A673 (cell line): ENCODE results near the gene LAMA4. TPM values are rescaled to one million over a fixed set of nuclear protein-coding genes. Genes with fewer than 3 reads are reported as not detected.

Experiments used
- BruUV-seq: library from RNA; stranded (reverse); fragments of 400-500 nt; replicated peaks from 2 replicates; lab custom pipeline; 2021; lab: Mats Ljungman, UMichigan
- CTCF ChIA-PET: fragments of 300-600 bp; sonication (Branson Sonifier 250); formaldehyde crosslinking; loops from one replicate; lab custom pipeline; 2022; ENCODE audit warnings: antibody characterized with exemption; lab: Charles Lee
- POLR2A ChIA-PET: fragments of 300-600 bp; sonication (Branson Sonifier 250); formaldehyde crosslinking; loops from one replicate; lab custom pipeline; 2022; ENCODE audit warnings: antibody characterized with exemption; ENCODE audit not compliant: low non-redundant PET; lab: Charles Lee
- DNase-seq: peaks from one replicate; pipeline ENCODE4 v3.0.0-alpha.2; 2015; ENCODE audit warnings: low spot score
- H3K27ac ChIP-seq: fragments of 200-600 bp; sonication (generic); 2 replicates; pipeline ENCODE4 v1.5.1; 2016; ENCODE audit warnings: mixed run types, low read depth, mild to moderate bottlenecking, mixed read lengths, antibody characterized with exemption, low read length; ENCODE audit not compliant: poor library complexity, severe bottlenecking
- H3K27me3 ChIP-seq: fragments of 200-600 bp; sonication (generic); replicated peaks from 2 replicates; pipeline ENCODE4 v1.6.1; 2017; ENCODE audit warnings: mixed run types, low read depth, mild to moderate bottlenecking, mixed read lengths, antibody characterized with exemption, low read length; ENCODE audit not compliant: insufficient read depth, poor library complexity
- H3K36me3 ChIP-seq: fragments of 200-600 bp; sonication (generic); 2 replicates; pipeline ENCODE4 v1.6.1; 2016; ENCODE audit warnings: mixed run types, mild to moderate bottlenecking, mixed read lengths, antibody characterized with exemption, low read length; ENCODE audit not compliant: insufficient read depth, poor library complexity, severe bottlenecking
- H3K4me1 ChIP-seq: fragments of 200-600 bp; sonication (generic); 2 replicates; pipeline ENCODE4 v1.6.1; 2017; ENCODE audit warnings: mixed run types, mild to moderate bottlenecking, mixed read lengths, antibody characterized with exemption, low read length; ENCODE audit not compliant: insufficient read depth, poor library complexity, severe bottlenecking
- H3K4me3 ChIP-seq: fragments of 200-600 bp; sonication (generic); 2 replicates; pipeline ENCODE4 v1.5.1; 2016; ENCODE audit warnings: low read depth, mixed run types, mild to moderate bottlenecking, mixed read lengths, low read length; ENCODE audit not compliant: poor library complexity, severe bottlenecking
- H3K9me3 ChIP-seq: fragments of 200-600 bp; sonication (generic); 2 replicates; pipeline ENCODE4 v1.6.1; 2016; ENCODE audit warnings: mixed run types, low read depth, mild to moderate bottlenecking, mixed read lengths, antibody characterized with exemption, low read length; ENCODE audit not compliant: poor library complexity, severe bottlenecking
- EZH2 ChIP-seq: fragments of 200-600 bp; sonication (generic); IDR thresholded peaks from 2 replicates; pipeline ENCODE4 v1.6.1; 2017; ENCODE audit warnings: borderline replicate concordance, low read depth, mild to moderate bottlenecking, mixed read lengths, antibody characterized with exemption, low read length; ENCODE audit not compliant: poor library complexity, severe bottlenecking
- intact Hi-C: fragments of 100-400 bp; cut with micrococcal nuclease; formaldehyde crosslinking; loops from one replicate; pipeline ENCODE4 v1.10.0; 2022; ENCODE audit not compliant: unreplicated experiment
- total RNA-seq: library from RNA; stranded (reverse); gene quantifications from 2 replicates; pipeline ENCODE4 v1.2.3, GENCODE V29; 2021
- TF ChIP-seq, protein P1 (sequence below): fragments of 300-800, 200-600 bp; sonication (generic); conservative IDR thresholded peaks from 2 replicates; pipeline ENCODE4 v1.5.1; 2017; ENCODE audit warnings: low read depth, mild to moderate bottlenecking, antibody characterized with exemption, low read length, moderate library complexity, mixed read lengths

LAMA4 gene
- total RNA-seq, 1 experiment from 2014 or later, result 1.2 TPM

DNA sequence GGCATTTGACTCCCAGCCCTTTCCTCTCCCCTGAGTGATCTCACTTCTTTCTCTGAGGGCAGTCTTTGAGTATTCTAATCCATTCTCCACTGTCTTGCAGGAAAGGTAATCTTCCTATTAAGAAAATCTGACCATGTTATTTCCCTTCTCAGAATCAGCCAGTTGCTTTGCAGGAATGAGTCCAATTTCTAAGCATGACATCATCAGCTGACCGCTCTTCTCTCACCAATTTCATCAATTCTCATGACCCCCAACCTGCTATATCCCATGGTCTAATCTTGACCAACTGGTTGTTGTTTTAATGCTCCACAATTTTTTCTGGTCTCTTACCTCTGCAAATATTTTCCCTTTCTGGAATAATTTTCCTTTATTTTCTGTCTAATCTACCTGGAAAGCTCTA is 93.6 kb downstream of the LAMA4 start:
- H3K27me3 ChIP-seq, result peaks cover 19% of the 10 kb centered on the region
- H3K4me3 ChIP-seq, result no peak overlapping the region
- intact Hi-C loops, result loop anchor here (5.0 kb wide), 1 partner anchor 448 kb away; no protein-coding TSS in a partner anchor
- TF ChIP-seq, protein P1, sequence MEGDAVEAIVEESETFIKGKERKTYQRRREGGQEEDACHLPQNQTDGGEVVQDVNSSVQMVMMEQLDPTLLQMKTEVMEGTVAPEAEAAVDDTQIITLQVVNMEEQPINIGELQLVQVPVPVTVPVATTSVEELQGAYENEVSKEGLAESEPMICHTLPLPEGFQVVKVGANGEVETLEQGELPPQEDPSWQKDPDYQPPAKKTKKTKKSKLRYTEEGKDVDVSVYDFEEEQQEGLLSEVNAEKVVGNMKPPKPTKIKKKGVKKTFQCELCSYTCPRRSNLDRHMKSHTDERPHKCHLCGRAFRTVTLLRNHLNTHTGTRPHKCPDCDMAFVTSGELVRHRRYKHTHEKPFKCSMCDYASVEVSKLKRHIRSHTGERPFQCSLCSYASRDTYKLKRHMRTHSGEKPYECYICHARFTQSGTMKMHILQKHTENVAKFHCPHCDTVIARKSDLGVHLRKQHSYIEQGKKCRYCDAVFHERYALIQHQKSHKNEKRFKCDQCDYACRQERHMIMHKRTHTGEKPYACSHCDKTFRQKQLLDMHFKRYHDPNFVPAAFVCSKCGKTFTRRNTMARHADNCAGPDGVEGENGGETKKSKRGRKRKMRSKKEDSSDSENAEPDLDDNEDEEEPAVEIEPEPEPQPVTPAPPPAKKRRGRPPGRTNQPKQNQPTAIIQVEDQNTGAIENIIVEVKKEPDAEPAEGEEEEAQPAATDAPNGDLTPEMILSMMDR, result no peak
- no peak for TF ChIP-seq EZH2
- ChIA-PET POLR2A (no interaction called here), CTCF (no interaction called here)
- H3K9me3 ChIP-seq, result no peaks in the 10 kb centered on the region
- H3K27ac ChIP-seq, result no peak overlapping the region
- no peak for DNase-seq
- no TSS peak for BruUV-seq
- H3K36me3 ChIP-seq, result no peaks in the 10 kb centered on the region
- no peaks in the 10 kb centered on the region for H3K4me1 ChIP-seq

DNA sequence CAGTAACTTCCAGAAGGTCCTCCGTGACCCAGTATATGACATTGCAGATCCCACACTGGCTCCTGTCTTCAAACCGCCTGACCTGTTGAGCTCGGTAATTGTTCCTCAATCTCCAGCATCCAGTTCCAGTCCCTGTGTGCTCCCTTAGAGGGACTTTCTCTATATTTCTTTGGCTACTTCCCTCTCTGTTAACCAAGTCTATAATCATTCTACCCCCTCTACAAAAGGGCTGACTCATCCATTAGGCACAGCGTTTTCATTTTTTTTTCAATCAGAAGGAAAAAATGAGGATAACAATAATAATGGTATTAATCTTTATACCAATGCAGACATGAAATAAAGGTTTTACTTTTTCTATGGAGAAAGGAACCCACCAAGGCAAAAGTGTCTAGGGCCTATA is 97.7 kb downstream of the LAMA4 start:
- TF ChIP-seq EZH2, result no peak
- TF ChIP-seq, protein P1, result no peak
- Histone ChIP-seq H3K9me3 (no peaks in the 10 kb centered on the region), H3K4me1 (no peaks in the 10 kb centered on the region), H3K27ac (no peak overlapping the region), H3K27me3 (no peaks in the 10 kb centered on the region), H3K36me3 (no peaks in the 10 kb centered on the region), H3K4me3 (no peak overlapping the region)
- intact Hi-C loops, result loop anchor here (10.0 kb wide), 1 partner anchor 282 kb away; the partner anchor contains the start of gene FYN
- BruUV-seq, result no TSS peak
- POLR2A ChIA-PET, result no interaction called here
- CTCF ChIA-PET, result no interaction called here
- no peak for DNase-seq

DNA sequence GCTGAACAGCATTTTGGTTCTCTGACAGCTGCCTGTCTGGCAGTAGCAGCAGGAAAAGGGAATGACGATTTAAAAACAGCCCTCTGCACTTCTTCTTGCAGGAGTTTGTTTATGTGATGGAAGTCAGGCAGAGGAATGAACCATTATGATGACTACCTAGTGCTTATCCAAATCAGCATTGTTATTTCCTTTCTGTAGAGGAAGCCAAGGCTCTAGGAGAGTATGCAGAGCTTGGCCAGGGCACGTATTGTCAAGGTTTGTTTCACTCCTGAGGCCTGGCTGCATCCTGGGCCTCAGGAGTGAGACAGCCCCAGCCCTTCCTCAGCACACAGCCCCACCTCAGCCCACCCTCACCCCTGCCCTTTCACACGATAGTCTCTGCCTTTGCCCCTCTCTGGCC is 98.5 kb downstream of the LAMA4 start:
- intact Hi-C loops, result loop anchor here (10.0 kb wide), 1 partner anchor 281 kb away; the partner anchor contains the start of gene FYN
- no peak for TF ChIP-seq EZH2
- TF ChIP-seq, protein P1, result no peak
- CTCF ChIA-PET, result no interaction called here
- Histone ChIP-seq H3K4me1 (no peaks in the 10 kb centered on the region), H3K9me3 (no peaks in the 10 kb centered on the region), H3K27ac (no peak overlapping the region), H3K4me3 (no peak overlapping the region), H3K27me3 (no peaks in the 10 kb centered on the region), H3K36me3 (no peaks in the 10 kb centered on the region)
- POLR2A ChIA-PET, result no interaction called here
- no TSS peak for BruUV-seq
- no peak for DNase-seq
